Measurements from ENCODE around the gene GALNTL6. TPM values are rescaled to one million over a fixed set of nuclear protein-coding genes. Genes with fewer than 3 reads are reported as not detected.

Gene GALNTL6
- total RNA-seq, 1 experiment from 2014 or later = not detected

DNA sequence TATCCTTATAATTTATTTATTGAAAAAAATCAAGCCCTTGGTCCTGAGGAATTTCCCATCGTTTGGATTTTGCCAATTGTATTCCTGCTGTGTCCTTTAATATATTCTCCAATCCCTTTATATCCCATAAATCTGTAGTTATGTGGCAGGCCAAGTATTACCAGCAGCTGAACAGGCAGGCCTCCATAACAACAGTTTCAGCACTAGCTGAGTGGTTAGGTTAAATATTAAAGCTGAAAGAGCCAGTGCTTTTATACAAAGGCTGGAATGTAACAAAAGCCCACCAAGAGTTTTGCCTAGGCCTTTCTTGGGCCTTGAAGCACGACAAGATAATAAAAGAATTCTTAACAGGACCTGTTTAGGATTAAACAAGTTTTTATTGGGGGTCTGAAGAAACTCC lies 988.8 kb downstream of the GALNTL6 start:
- no peak for DNase-seq (ENCODE audit: low spot score)

DNA sequence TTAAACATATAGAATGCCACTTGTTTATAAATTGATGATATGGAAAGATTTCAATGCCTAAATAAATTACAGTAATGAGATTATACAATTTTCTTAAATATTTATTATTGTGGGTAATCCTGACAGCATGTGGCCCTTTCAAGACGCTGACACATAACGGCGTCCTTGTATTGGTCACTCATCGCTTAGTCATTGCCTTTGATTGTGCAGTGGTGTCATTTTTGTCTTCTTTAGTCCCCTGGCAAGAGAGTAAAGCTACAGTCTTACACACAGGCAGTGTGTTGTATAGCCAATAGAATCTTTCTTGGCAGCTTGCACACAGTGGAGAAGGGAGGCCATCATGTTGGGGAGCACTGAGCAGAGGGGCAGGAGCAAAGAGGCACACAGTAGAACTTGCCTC lies 993.6 kb downstream of the GALNTL6 start:
- DNase-seq (ENCODE audit: low spot score) = no peak

DNA sequence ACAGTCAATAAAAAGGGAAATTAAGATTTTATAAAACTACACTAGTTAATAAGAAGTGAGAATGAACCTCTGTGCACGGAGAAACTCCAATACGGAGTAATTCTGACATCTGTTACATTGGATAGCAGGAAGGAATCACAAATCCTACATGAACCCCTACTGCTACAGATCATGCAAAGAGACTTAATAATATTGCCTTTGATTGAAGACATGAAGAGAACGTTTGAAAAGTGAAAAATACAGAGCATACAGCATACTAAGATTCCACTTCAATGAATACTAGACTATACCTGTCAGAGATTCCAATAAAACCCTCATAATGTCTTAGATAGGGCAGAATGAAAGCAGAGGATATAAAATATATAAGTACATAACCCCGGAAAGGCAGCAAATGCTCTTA lies 995.0 kb downstream of the GALNTL6 start:
- DNase-seq (ENCODE audit: low spot score) = no peak

DNA sequence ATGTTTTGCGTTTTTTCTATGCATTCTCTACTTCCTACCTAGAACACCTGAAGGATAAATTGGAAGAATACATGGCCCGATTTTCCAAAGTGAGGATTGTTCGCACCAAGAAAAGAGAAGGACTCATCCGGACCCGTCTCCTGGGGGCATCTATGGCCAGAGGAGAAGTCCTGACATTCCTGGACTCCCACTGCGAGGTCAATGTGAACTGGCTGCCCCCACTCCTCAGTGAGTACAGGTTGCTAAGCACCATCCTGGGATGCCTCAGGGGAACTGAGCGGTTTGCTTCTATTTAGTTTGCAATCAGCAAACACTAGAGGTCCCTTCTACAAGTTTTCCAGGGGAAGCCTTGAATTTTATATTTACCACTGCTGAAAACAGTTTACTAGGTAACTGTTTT lies 996.1 kb downstream of the GALNTL6 start:
- no peak for DNase-seq (ENCODE audit: low spot score)

DNA sequence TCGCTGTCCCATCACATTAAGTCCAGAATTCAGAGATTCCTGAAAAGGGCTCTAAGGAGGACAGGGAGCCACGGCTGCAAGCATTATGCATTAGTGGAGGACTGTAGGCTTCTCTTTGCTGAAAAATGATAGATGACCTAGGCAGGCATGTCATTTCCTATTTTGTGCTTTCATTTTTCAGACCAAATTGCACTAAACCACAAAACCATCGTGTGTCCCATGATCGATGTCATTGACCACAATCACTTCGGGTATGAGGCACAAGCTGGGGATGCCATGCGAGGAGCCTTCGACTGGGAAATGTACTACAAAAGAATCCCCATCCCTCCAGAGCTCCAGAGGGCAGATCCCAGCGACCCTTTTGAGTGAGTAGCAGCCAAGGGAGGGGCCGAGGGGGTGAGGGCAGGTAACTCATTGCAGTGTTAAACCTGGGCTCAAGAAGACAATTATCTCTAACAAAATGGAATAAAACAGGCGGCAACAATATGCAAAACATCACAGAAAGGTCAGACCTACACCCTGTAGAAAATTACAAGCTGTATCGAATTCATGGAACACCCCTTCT lies 1000.2 kb downstream of the GALNTL6 start:
- DNase-seq (ENCODE audit: low spot score) = no peak

DNA sequence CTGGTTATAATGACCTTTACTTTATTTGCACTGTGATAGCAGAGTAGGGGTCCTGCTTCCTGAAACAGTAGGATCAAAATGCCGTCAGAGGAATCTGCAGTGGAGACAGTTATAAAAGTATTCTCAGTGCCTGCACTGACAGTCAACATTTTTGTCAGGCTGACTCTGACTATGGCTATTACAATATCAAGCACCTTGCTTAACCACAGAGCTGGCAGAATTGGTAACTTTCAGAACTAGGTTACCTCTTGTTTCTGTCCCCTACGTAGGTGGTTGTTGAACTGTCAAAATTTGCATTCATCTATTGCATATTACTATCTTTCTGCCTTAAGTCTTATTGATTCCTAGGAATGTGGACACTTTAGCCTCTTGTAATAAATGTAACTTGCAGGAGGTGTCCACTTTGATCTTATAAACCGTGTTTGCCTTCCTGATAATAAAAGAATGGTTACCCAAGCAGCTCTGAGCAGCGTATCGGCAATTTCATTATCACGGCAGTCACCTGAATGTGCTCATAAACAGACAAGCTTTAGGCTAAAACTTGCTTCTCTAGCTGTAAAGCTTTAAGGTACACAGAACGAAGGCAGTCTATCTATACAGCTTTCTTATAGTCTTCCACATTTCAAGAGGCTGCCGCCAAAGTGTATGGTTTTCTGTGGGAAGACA lies 1002.4 kb downstream of the GALNTL6 start:
- DNase-seq (ENCODE audit: low spot score) = no peak

DNA sequence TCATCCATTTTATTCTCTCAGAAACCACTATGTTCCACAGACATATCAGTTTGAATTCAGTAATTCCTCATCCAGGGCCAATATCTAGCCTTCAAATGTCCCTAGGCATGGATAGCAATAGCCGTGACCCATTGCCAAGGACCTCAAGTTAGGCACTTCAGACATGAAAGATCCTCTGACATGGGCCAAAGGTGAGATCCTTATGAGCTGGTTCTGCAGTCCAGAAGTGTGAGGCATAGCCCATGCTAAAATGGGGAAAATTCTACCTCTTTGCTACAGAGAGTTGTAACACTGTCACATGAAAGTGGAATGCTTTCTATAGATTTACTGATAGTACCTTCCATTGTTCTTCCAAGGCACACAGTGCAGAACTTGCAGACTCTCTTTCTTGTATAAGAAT lies 1005.7 kb downstream of the GALNTL6 start:
- DNase-seq (ENCODE audit: low spot score) = no peak

DNA sequence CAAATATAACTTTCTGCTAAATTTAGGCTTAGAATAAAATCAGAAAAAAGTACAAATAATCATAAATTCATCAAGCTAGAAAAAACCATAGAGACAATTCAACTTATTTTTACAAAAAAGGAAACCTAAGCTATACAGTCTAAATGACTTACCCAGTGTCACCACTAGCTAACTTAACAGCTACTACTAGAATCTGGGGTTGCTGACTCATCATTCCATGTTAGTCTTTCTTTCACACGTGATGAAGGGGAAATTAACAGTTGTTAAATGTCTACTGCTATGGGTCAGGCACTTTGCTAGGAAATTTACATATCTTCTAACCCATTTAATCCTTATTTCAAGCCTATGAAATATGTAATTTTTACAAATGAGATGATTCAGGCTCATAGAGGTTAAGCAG lies 1006.1 kb downstream of the GALNTL6 start:
- no peak for DNase-seq (ENCODE audit: low spot score)

DNA sequence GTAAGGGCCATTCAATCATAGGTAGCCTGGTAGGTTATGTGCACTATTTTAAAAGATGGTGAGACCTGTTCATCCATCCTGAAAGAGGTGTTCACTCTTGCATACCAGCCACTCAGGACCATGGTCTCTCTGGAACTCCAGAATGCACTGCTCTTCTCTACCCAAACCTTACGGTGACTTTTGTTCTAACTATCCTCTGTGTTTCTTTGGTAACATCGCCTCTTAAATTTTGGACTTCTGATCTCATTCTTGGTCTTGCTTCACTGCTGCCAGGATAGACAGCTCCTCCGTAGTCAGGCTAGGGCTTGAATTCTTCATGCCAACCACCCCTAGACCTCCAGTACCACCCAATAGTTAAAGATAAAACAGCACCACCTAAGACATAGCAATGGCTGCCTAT lies 1009.1 kb downstream of the GALNTL6 start:
- no peak for DNase-seq (ENCODE audit: low spot score)

DNA sequence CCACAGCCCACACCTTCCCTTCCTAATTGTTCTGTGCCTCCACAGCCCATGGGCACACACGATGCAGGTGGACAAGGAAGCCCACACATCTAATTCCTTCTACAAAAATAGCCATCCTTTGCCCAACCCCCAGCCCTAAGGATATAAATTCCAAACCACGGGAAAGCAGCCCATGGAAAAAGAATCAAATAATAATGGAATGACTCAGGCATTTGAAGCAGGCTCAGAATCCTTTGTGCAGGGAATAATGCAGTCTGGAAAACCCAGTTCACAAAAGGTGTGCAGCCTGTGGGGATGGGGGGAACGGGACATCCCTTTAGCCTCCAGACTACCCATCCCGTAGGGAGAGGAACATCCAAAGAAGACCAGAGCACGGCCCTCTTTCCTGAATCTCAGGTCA lies 1013.1 kb downstream of the GALNTL6 start:
- DNase-seq (ENCODE audit: low spot score) = peak; percentile 51

DNA sequence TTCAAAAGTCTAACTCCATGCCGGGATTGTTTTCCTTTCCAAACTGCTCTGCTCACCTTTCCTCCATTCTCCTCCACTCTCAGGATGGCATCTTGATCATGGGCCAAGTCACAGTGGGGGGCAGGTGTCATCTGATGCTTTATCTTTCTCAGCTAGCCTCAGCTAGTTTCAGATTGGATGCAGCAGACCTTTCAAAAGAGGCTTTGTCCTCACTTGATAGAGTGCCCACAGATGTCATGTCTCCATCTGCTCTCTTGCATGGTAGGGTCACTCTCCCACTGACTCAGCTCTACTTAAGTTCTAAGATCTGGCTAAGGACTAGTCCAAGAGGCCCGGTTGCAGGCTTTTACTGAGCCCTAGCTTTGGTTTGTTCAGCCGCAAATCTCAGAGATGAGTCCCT lies 1013.7 kb downstream of the GALNTL6 start:
- peak; percentile 26 for DNase-seq (ENCODE audit: low spot score)

DNA sequence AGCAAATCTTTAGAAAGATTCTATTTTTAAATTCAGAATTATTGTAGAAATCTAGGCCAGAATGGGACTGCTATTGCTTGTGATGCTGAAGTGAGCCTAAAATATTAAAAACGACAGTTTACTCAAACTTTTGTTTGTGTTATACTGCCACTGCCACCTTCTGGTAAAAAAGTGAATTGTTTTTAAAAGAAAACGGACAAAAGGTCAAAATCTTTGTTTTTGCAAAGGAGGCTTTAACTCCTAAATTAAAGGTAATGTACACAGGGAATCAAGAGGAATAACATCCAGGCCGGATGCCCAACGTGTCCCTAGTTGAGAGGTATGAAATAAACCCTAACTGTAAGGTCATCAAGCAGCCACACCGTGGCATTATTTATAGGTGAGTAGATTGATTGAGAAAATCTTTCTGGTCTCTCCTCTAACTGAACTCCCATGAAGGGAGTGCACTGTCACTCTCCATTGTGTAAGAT lies 1017.1 kb downstream of the GALNTL6 start:
- no peak for DNase-seq (ENCODE audit: low spot score)

DNA sequence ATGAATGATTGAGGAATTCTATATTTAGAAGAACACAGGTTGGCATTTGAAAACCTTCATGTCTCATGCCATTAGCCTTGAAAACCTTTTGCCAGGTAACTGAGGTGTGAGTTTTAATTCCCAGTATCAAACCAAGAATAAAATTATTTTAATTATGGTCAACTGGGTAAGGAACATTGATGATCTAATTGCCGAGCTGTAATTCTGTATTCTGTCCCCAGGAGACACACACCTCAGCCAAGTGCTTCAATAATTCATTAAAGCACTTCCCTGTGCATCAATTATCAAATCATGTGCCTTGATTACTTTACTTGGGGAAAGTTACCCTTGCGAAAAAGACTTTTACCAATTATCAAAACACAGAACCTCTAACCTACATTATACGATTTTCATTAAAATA lies 1023.5 kb downstream of the GALNTL6 start:
- DNase-seq (ENCODE audit: low spot score) = no peak

DNA sequence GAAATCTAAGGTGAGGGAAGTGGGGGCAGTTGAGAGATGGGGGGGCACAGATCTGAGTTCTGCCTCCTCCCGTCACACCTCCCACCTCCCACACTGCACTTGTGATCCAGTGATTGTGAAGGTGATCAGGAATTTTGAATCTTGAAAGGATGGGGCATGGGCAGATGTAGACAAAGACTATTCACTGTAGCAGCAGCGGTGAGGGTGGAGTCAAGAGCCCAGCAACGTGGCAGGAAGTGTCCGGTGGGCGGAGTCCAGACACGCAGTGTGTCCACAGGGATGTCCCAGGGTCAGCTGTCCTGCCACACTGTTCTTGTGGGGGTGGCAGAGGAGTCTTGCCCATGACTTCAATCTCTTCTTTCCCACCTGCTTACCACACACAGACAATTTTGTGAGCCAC lies 1024.9 kb downstream of the GALNTL6 start:
- DNase-seq (ENCODE audit: low spot score) = no peak

DNA sequence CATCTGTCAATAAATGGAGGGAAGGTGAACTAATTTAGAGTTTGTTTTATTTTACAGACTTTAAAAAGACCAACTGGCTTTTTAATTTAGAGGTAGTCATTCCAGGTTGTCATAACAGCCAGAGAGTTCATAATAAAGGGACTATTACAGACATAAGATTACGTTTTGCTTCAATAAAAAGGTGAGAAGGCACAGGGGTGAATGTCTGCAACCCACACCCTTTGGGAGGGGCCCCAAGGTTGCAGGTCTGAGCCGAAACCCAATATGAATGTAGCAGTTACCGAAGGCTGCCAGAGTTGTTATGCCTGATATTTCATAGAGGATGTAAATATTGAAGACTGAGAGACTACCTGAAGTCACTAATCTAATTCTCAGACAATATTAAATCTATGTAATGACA lies 1025.7 kb downstream of the GALNTL6 start:
- no peak for DNase-seq (ENCODE audit: low spot score)

DNA sequence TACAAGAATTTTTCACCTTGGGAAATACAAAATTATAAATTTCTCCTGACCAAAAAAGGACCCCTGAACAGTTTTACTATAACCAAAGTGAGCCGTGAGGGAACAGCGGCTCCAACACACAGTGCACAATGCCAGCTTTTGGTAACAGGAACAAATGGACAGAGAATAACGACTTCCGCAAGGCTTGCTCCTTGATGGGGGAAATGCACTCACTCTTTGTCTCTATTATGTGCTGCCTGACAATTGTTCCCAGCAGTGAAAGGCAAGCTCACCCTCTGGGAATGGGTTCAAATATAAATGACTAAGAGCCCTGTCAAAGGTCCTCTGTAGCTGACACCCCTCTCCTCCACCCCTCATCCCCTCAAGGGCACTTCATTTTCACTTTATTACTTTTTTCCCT lies 1029.6 kb downstream of the GALNTL6 start:
- no peak for DNase-seq (ENCODE audit: low spot score)

DNA sequence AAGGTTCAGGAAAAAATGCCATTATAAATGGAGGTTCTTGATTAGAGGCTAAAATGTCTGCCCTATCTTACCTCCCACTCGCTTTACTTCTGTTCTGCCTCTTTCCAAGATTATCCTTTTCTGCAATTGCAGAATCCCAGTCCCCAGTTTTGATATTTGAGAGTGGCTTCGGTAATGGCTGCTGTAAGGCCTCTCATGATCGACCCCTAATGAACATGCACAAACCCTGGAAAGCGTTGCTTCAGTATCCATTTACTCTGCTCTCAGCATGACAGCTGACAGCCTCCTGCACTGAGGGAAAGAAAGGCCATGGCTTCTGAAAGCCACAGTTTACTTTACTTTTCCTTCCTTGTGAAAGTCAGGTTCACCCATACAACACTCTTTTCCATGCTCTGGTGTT lies 1030.0 kb downstream of the GALNTL6 start:
- no peak for DNase-seq (ENCODE audit: low spot score)

DNA sequence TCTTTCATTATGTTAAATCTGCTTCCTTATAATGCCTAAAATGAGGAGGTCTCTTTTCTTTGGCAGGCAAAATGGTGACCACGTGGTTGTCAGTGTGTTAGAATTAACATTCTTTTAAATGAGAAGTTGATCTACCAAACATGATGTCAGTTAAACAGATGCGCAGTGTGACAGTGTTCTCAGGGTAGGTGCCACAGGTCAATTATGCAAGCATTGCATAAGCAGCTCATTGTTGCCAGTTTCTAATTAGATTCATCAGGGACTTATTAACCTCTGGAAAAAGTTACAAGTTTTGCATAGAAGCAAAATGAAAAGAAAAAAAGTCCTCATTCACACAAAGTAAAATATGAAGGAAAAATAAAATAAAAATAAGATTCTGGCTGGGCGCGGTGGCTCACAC lies 1031.4 kb downstream of the GALNTL6 start:
- DNase-seq (ENCODE audit: low spot score) = no peak

DNA sequence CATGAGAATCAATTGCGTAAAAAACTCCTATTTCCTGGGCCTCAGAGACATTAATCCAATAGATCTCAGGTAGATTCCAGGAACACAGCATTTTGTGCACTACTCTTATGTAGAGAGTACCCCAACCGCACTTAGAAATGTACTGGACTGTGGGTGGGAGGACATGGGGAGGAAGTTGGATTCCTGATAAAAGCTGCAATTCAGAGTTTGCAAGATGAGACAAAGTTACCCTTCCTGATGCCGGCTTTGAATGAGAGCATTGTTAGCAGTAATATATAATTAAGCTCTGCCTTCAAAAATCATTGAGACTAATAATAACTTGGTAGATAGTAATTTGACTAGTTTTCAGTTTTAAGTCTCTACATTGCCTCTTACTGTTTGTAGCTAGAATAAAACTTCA lies 1032.1 kb downstream of the GALNTL6 start:
- DNase-seq (ENCODE audit: low spot score) = no peak

DNA sequence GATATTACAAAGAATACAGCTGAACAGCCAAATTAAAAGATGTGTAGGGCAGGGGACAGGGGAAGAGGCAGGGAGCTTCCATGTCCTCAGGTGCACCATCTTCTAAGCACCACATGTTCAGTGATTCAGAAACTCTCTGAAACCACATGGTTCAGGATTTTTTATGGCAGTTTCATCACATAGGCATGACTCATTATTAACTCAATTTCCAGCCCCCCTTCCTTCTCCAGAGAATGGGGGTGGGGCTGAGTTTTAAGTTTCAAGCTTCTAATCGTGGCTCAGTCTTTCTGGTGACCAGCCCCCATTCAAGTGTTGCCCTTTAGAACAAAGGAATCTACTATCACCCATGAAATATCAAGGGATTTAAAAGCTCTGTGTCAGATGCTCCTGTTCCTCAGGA lies 1037.6 kb downstream of the GALNTL6 start:
- peak; percentile 84 for DNase-seq (ENCODE audit: low spot score)

DNA sequence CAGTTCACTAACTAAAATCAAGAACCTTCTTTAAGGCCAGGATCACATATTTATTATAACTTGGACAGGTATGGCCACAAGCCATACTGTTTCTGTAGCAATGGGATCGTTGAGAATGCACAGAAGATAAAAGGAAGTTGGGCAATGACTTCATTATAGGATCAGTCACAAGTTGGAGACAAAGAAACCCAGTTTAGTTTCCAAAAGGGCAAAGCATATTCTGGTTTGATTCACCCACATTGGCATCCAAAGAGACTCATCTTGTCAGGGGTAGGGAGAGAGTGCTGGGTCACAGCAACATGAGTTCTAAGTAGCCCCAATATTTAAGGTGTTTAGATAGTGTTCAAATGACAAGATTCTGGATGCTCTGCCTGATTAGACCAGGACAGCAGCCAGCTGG lies 1038.3 kb downstream of the GALNTL6 start:
- DNase-seq (ENCODE audit: low spot score) = no peak

DNA sequence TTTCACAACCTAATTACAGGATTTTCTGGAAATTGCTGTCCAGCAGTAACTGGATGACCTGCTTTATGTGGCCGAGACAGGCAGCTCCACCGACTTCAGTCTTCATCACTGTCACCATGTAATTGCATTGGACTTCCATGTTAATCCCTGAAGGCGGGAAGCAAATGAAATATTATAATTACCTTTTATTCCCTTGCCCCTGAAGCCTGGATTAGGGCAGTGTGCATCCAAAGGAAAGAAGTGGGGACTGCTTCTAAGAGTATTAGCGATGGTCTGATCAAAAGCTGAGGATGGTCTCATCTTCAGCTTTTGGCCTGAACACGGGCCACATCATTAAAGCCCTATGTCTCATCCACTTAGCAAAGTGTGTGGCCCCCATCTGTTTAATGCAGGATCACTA lies 1043.8 kb downstream of the GALNTL6 start:
- no peak for DNase-seq (ENCODE audit: low spot score)

DNA sequence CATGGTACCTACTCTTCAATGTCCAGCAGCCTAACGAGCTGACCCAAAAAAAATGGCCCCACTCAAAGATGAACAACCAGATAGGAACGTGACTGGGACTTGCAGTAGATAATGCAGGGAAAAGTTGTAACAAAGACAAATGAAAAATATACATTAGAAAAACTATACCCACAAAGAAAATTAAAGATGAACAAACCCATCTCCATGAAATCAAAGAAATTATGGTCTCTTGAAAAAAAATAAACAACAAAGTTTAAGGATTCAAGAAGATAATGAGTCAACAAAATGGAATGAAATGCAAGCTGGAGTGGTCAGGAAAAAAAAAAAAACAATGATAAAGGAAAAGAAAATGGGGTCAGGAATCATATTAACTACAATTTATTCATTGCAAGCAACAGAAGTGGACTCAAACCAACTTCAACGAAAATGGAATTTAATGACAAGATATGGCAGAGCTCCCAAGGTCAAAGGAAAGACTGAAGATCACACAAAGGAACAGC lies 1045.6 kb downstream of the GALNTL6 start:
- peak; percentile 11 for DNase-seq (ENCODE audit: low spot score)

DNA sequence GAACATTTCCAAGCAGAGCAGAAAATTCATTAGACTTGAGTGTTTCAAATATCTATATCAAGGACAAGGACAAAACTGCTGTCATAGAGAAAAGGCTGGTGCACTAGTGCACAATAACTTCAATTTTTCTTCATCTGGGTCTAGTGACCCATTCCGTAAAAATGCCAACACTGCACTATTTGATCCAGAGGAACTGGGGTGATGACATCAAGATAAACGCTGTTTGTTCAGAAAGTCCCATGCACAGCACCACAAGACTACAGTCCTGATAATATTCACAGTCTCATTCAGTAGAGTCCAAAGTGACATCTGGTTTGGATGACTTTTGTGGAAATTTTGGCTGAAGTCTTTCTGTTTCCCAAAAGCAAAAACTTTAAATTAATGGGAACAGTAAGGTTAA lies 1051.9 kb downstream of the GALNTL6 start:
- DNase-seq (ENCODE audit: low spot score) = no peak

Data from A172 (cell line).